ENCODE results near the gene TNNT2. TPM values are rescaled to one million over a fixed set of nuclear protein-coding genes. Genes with fewer than 3 reads are reported as not detected.
A peak's percentile ranks its signal among the peaks of the same experiment; 100 is the strongest.

The TNNT2 gene
- total and polyA plus RNA-seq, 9 donors, result 408 to 1,212 (median 904) TPM

DNA sequence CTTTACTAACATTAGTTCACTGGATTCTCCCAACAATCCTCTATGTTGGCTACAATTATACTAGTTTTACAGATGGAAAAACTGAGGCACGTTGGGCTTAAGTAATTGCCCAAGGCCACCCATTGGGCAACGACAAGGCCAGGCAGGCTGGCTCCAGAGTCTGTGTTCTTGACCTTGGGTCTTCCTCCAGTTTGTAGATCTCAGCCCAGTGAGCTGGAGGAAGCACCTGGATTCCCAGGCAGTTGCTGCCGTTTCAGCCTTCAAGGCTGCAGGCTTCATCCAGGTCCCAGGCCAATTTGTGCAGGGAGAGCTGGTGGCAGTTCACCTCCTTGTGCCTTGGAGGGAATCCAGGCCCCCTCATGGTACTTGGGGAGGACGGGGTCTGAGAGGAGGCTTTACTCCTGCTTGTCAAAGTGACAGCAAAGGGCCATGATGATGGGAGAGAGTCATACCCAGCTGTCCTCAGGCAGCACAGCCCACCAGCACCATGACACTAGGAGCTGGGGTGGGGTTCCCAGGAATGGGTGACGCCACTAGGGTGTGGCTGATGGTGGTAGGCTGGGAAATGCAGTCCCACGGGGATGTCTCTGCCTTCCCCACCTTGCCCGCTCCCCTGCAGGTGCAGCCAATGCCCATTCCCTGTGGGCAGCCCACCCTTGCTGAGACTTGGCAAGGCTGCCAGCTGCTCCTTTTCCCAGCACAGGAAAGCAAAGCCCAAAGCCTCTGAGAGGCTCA is 67.1 kb downstream of the TNNT2 start:
- Histone ChIP-seq H3K9me3 (replicated peaks; ENCODE audit: control insufficient read depth, low read depth, low read length) (no peaks in the 10 kb centered on the region), H3K4me3 (ENCODE audit: low read length) (no peak overlapping the region), H3K27me3 (ENCODE audit: control insufficient read depth, insufficient read depth, low read length) (peaks cover 7% of the 10 kb centered on the region), H3K27ac (ENCODE audit: low read length) (peak overlapping the region; percentile 92), H3K36me3 (ENCODE audit: control insufficient read depth, insufficient read depth, low read length) (peaks cover 3% of the 10 kb centered on the region), H3K4me1 (ENCODE audit: control insufficient read depth, insufficient read depth, low read length) (peaks cover 70% of the 10 kb centered on the region)
- no peak for DNase-seq
- 43% methylated on average over 7 of the region's 7 CpGs for WGBS (ENCODE audit: insufficient coverage)

DNA sequence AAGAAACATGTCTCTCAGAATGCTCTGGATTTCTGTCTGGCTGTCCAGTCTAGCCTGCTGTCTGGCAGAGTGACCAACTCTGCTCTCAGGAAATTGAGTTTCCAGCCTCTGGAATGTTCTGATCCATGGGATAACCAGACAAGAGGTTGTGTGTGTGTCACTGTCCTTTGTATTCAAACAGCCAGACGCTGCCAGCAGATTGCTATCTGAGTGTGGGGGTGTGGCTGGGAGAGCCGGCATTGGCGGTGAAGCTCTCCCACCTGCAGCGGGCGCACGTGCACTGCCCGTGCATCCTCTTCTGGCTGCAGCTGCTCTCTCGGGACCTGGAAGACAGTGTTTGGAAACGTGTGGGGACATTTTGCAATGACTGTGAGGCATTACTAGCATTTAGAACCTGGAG is 68.1 kb downstream of the TNNT2 start:
- Histone ChIP-seq H3K36me3 (ENCODE audit: control insufficient read depth, insufficient read depth, low read length) (no peaks in the 10 kb centered on the region), H3K4me1 (ENCODE audit: control insufficient read depth, insufficient read depth, low read length) (peaks cover 70% of the 10 kb centered on the region), H3K9me3 (replicated peaks; ENCODE audit: control insufficient read depth, low read depth, low read length) (no peaks in the 10 kb centered on the region), H3K27ac (ENCODE audit: low read length) (peak overlapping the region; percentile 92), H3K4me3 (ENCODE audit: low read length) (no peak overlapping the region), H3K27me3 (ENCODE audit: control insufficient read depth, insufficient read depth, low read length) (peaks cover 7% of the 10 kb centered on the region)
- WGBS (ENCODE audit: insufficient coverage), result 0% methylated on average over 8 of the region's 9 CpGs
- peak; percentile 83 for DNase-seq

Other genes starting within 250 kb of the TNNT2 start
- gene TMEM9, start 223.2 kb downstream of the TNNT2 start, total RNA-seq, result 61.8 TPM
- 10 to 100 TPM; 50.3 to 83.1 (median 70.6) TPM for gene TMEM9, start 223.2 kb downstream of the TNNT2 start, polyA plus RNA-seq (ENCODE audit: insufficient read depth in 1 of 8, insufficient read length in 8 of 8, low replicate concordance in 1 of 8)
- 1.2 TPM for gene IGFN1, start 186.9 kb downstream of the TNNT2 start, total RNA-seq
- gene IGFN1, start 186.9 kb downstream of the TNNT2 start, polyA plus RNA-seq (ENCODE audit: insufficient read depth in 1 of 8, insufficient read length in 8 of 8, low replicate concordance in 1 of 8), result 1 to 10 TPM in 7 of 8 donors, under 1 TPM in 1; 0.72 to 4.3 (median 2.9) TPM
- 3.3 TPM for gene PKP1, start 94.2 kb downstream of the TNNT2 start, total RNA-seq
- 10 to 100 TPM in 5 of 8 donors, 1 to 10 TPM in 3; 8.1 to 40.4 (median 11.1) TPM for gene PKP1, start 94.2 kb downstream of the TNNT2 start, polyA plus RNA-seq (ENCODE audit: insufficient read depth in 1 of 8, insufficient read length in 8 of 8, low replicate concordance in 1 of 8)
- gene LAD1, start 21.6 kb upstream of the TNNT2 start, total RNA-seq, result 5.1 TPM
- gene LAD1, start 21.6 kb upstream of the TNNT2 start, polyA plus RNA-seq (ENCODE audit: insufficient read depth in 1 of 8, insufficient read length in 8 of 8, low replicate concordance in 1 of 8), result 10 to 100 TPM in 6 of 8 donors, 1 to 10 TPM in 2; 9.3 to 15.4 (median 11.1) TPM
- gene TNNI1, start 44.0 kb upstream of the TNNT2 start, total RNA-seq, result 668 TPM
- 1,000 to 10,000 TPM; 1,469 to 1,873 (median 1,763) TPM for gene TNNI1, start 44.0 kb upstream of the TNNT2 start, polyA plus RNA-seq (ENCODE audit: insufficient read depth in 1 of 8, insufficient read length in 8 of 8, low replicate concordance in 1 of 8)
- 12.6 TPM for gene PHLDA3, start 91.5 kb upstream of the TNNT2 start, total RNA-seq
- gene PHLDA3, start 91.5 kb upstream of the TNNT2 start, polyA plus RNA-seq (ENCODE audit: insufficient read depth in 1 of 8, insufficient read length in 8 of 8, low replicate concordance in 1 of 8), result 10 to 100 TPM; 17.7 to 29.0 (median 21.4) TPM
- 42.0 TPM for gene CSRP1, start 129.4 kb upstream of the TNNT2 start, total RNA-seq
- 10 to 100 TPM; 36.2 to 77.0 (median 49.3) TPM for gene CSRP1, start 129.4 kb upstream of the TNNT2 start, polyA plus RNA-seq (ENCODE audit: insufficient read depth in 1 of 8, insufficient read length in 8 of 8, low replicate concordance in 1 of 8)
- 21.7 TPM for gene NAV1, start 161.4 kb upstream of the TNNT2 start, total RNA-seq
- gene NAV1, start 161.4 kb upstream of the TNNT2 start, polyA plus RNA-seq (ENCODE audit: insufficient read depth in 1 of 8, insufficient read length in 8 of 8, low replicate concordance in 1 of 8), result 10 to 100 TPM; 16.9 to 42.0 (median 27.4) TPM